AG04450 (cell line): Measurements from ENCODE around the gene TIGIT. TPM values are rescaled to one million over a fixed set of nuclear protein-coding genes. Genes with fewer than 3 reads are reported as not detected.

ENCODE experiments used
- CTCF ChIA-PET: fragments of 300-600, 350-600 bp; formaldehyde crosslinking; extraction: SDS; loops from one replicate; lab custom pipeline; 2022; ENCODE audit warnings: antibody characterized with exemption, inconsistent platforms; lab: Charles Lee
- POLR2A ChIA-PET: fragments of 350-600 bp; formaldehyde crosslinking; extraction: SDS; loops from one replicate; lab custom pipeline; 2021; ENCODE audit warnings: antibody characterized with exemption, inconsistent platforms; lab: Yijun Ruan, JAX
- DNase-seq: peaks from one replicate; pipeline ENCODE4 v3.0.0-alpha.2; 2011; ENCODE audit warnings: low read depth, low spot score
- H3K27ac ChIP-seq: one replicate; pipeline ENCODE4 v1.5.1; 2012; ENCODE audit warnings: low read depth, low read length, control low read depth
- H3K27me3 ChIP-seq: one replicate; pipeline ENCODE4 v1.6.0; 2012; ENCODE audit warnings: low read length; ENCODE audit not compliant: control insufficient read depth, insufficient read depth
- H3K4me3 ChIP-seq: 2 replicates; pipeline ENCODE4 v1.5.1; 2011; ENCODE audit warnings: mild to moderate bottlenecking, low read depth, low read length, control low read depth
- H3K9me3 ChIP-seq: 2 replicates; pipeline ENCODE4 v1.5.1; 2012; ENCODE audit warnings: low read length; ENCODE audit not compliant: control insufficient read depth, insufficient read depth
- CTCF ChIP-seq: IDR thresholded peaks from 2 replicates; pipeline ENCODE4 v1.5.1; 2011; ENCODE audit warnings: low read depth, low read length, control low read depth, inconsistent platforms
- polyA plus RNA-seq: library from polyadenylated mRNA; depleted of rRNA; stranded (reverse); fragments of >200 nt; gene quantifications from 2 replicates; pipeline ENCODE4 v1.2.3, GENCODE V29; 2011

TIGIT gene
- polyA plus RNA-seq, 1 experiment: not detected

DNA sequence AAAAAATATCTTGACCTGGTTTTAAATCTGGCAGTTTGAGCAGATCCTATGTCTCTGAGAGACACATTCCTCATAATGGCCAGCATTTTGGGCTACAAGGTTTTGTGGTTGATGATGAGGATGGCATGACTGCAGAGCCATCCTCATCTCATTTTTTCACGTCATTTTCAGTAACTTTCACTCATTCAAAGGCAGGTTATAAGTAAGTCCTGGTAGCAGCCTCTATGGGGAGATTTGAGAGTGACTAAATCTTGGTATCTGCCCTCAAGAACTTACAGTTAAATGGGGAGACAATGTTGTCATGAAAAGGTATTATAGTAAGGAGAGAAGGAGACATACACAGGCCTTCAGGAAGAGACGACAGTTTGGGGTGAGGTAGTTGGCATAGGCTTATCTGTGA is 14.5 kb downstream of the TIGIT start:
- Histone ChIP-seq H3K4me3 (no peak overlapping the region), H3K9me3 (no peaks in the 10 kb centered on the region), H3K27ac (no peak overlapping the region), H3K27me3 (peaks cover 2% of the 10 kb centered on the region)
- ChIA-PET POLR2A (no interaction called here), CTCF (interaction anchor here (1.5 kb wide), 1 partner anchor 18 kb away, joined by 9 read pairs; no protein-coding TSS in a partner anchor)
- no peak for DNase-seq
- no peak for TF ChIP-seq CTCF

DNA sequence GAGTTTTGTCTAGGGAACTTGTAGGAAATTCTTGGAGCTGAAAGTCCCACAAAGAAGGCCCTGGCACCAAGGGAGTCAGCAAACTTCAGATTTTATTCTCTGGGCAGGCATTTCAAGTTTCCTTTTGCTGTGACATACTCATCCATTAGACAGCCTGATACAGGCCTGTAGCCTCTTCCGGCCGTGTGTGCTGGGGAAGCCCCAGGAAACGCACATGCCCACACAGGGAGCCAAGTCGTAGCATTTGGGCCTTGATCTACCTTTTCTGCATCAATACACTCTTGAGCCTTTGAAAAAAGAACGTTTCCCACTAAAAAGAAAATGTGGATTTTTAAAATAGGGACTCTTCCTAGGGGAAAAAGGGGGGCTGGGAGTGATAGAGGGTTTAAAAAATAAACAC is 15.0 kb downstream of the TIGIT start:
- POLR2A ChIA-PET: no interaction called here
- Histone ChIP-seq H3K27me3 (peaks cover 2% of the 10 kb centered on the region), H3K9me3 (no peaks in the 10 kb centered on the region), H3K27ac (no peak overlapping the region), H3K4me3 (no peak overlapping the region)
- CTCF ChIA-PET: no interaction called here
- no peak for DNase-seq
- no peak for TF ChIP-seq CTCF

DNA sequence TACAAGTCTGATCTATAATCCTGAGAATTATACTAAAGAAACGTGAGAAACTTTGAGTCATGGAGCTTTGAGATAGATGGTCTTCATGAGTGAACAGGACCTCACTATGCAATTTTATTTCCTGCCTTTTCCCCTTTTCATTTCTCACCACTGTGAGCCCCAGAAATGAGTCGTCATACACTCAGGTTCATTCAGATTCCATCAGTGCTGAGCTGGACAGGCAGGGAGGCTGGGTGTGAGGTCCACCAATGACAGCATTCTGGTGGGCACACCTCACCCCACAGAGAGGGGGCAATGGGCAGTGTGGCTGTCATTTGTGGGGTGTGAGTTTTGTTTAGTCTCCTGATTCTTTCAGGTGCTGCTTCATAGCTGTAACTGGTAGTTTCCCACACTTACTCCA is 16.9 kb downstream of the TIGIT start:
- ChIA-PET CTCF (no interaction called here), POLR2A (no interaction called here)
- no peak overlapping the region for H3K27ac ChIP-seq
- H3K9me3 ChIP-seq: no peaks in the 10 kb centered on the region
- no peak for DNase-seq
- no peak overlapping the region for H3K4me3 ChIP-seq
- TF ChIP-seq CTCF: no peak
- H3K27me3 ChIP-seq: peaks cover 2% of the 10 kb centered on the region

- no peak for TF ChIP-seq CTCF
- no peak for DNase-seq
- CTCF ChIA-PET: interaction anchor here (1.1 to 2.6 kb wide), 3 partner anchors 14 to 23 kb away, joined by 3 to 10 read pairs (median 4); no protein-coding TSS in a partner anchor
- POLR2A ChIA-PET: no interaction called here
- no peak overlapping the region for H3K4me3 ChIP-seq
- H3K9me3 ChIP-seq: no peaks in the 10 kb centered on the region
- H3K27ac ChIP-seq: no peak overlapping the region
- H3K27me3 ChIP-seq: no peaks in the 10 kb centered on the region
Observed at GRCh38 chr3:114313426-114313825, 19.6 kb downstream of the TIGIT start.

DNA sequence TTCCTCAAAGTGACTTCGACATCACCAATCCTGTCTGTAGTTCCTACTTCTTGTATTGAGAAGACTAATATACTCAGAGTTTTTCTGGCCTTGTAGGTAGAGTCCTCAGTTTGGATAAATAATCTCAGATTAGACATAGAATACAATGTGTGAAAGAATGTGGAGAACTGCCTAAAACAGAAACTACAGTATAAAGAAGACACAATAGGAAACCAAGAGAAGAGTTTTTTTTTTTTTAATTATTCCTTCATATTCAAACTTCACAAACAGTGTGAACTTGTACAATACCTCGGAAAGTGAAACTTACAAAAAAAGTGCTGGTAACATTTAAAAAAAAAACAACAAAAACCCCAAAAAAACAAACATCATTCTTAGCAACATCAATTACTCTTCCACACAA is 20.5 kb downstream of the TIGIT start:
- Histone ChIP-seq H3K27me3 (no peaks in the 10 kb centered on the region), H3K9me3 (no peaks in the 10 kb centered on the region), H3K4me3 (no peak overlapping the region), H3K27ac (no peak overlapping the region)
- no peak for DNase-seq
- CTCF ChIA-PET: interaction anchor here (1.1 to 2.6 kb wide), 2 partner anchors 22 to 23 kb away, joined by 3 to 10 read pairs; no protein-coding TSS in a partner anchor
- TF ChIP-seq CTCF: no peak
- POLR2A ChIA-PET: no interaction called here
